Fibroblast of gingiva (primary cell): ENCODE data around the gene PACRG.

Experiments
- DNase-seq: peaks from one replicate; pipeline ENCODE4 v3.0.0-alpha.2; 2011; ENCODE audit warnings: low read depth

PACRG gene

DNA sequence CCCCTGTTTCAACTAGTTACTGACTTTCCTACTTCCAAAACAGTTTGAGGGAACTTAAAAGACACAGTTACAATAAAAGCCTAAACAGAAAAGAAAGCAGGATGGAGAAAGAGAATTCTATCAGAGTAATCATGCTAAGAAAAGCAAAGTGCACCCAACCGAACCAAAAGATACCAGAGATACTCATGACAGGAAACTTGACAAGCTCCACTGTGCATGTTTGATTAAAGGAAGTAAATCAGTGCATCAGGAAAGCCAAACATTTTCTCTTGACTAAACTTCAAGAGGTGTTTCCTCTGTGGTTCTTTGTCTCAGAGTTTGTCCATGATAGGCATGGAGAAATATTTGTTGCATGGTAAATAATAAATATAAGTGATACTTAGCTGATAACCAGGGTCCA is 138.9 kb downstream of the PACRG start:
- DNase-seq, result no peak

DNA sequence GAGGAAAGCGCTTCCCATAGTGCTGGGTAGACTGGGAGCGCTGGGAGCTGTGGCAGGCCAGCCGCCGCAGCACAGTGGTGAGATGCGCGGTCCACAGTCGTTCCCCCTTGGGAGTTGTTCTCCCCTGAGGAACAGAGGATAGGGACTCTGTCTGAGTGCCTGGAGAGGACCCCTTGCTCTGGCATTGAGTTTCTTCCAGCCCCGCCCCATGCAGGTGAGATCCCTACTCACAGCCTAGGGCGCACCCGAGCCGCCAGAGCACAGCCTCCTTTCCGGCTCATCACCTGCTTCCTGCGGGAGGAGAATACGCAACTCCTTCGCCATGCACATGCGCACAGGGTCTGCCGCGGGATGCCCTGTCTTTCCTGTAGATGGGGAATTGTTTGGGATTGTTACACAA is 140.6 kb downstream of the PACRG start:
- DNase-seq, result no peak

DNA sequence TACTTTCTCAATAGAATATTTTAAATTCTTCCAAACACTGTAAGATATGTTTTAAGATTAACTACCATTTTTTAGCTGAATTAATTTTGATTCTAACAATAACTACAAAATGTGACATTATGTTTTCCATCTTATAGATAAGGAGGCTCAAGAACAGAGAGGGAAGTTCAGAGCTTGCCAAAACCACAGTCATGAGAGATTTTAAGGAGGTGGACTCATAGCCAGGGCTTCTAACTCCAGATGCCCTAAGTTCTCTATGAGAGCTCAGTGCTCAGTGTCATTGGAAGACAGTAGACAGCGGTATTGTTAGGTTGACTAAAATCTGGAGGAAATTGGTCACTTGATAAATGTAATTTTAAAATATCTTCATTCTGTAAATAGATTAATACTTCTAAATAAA is 144.2 kb downstream of the PACRG start:
- no peak for DNase-seq

DNA sequence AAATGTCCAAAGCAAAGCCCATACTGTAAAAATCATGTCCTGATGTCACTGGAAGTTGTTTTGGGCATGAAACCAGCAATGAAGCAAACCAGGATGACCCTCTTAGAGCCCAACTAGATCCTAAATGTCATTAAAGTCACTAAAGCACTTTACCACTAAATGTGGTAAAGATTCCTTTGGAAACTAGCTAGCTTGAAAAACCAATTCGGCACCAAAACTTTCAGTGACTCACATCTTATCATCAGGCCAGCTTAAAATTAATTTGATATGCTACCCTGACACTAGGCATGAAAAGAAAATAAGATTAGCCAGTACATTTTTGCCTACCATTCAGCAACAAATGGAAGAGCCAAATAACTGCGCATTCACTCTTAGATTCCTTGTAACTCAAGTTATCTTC is 145.8 kb downstream of the PACRG start:
- DNase-seq, result no peak

DNA sequence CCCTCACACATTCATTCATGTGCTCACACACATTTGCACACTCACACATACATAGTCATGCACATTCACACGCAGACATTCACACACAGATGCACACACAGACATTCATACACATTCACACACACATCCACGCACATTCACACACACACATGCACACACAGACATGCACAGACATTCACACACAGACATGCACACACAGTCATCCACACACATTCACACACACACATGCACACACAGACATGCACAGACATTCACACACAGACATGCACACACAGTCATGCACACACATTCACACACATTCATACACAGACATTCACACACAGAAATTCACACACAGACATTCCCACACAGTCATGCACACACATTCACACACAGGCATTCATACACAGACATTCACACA is 147.3 kb downstream of the PACRG start:
- no peak for DNase-seq

DNA sequence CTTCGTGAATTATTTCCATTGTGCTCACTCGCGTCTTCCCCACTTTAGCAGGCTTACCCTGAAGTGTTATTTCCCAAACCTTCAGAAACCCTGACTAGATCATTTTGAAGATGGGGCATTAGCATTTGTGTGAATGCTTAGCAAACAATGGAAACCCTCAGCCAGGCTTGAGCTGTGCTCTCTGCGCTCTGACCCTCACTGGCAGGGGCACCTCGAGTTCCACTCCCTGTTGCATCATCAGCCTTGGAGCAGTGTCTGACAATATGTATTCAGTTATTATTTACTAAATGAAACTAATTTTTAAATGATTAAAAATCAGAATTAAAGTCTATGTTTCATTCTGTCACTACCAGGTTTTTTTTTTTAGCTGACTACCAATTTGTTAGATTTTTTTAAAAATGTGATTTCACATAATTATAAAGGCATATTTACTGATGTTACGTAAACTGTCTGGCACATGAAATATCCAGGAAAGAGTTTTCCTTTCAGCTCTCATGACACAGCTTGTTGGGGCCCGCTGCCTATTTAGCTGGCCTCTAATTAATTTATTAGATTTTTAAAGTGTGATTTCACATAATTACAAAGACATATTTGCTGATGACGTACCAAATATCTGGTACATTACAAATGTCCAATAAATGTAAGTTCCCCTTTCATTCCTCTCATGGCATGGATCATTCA is 155.2 kb downstream of the PACRG start:
- no peak for DNase-seq

DNA sequence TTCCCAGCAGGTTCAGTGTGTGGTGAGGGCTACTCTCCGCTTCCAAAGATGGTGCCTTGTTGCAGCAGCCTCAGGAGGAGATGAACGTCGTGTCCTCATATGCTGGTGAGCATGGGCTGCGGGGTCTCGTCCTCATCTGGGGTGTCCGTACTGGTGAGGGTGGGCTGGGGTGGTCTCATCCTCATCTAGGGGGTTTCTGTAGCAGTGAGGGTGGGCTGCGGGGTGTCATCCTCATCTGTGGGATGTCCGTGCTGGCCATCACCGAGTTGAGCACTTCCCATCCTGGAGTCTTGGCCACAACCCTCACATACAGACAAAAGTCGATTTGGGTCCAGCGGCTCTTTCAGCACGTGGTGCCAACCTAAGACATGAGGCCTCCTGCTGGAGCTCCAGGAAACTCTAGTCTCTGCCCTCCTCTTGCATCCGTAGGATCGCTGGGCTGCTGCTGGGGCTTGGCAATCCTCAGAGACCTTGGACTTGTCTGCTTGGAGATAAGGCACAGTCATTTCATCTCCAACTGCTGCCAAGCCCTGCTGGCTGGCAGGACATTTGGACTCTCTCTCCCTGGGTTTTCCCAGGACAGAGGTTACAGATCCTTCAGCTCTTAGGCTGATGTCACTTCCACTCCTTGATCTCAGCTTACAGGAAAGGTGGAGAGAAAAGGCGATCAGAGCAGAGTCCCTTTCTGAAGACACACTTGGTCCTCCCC is 160.4 kb downstream of the PACRG start:
- DNase-seq, result no peak

DNA sequence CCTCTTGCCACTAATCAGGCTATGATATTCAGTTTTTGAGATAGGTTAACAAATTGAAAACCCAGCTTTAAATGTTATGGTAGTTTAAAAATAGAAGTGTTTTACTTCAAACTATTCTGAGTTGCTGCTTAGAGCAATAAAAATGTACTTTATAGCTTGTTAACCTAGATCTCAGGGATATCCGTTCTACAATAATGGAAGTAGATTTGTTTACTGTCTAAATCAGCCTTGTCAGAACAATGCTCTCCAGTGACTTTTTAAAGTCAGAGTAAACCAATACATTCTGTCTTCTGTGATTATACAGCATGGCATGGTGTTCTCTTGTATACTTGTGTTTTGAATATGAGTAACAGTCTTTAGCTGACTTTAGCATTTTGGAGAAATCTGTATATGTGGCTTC is 161.5 kb downstream of the PACRG start:
- DNase-seq, result no peak

DNA sequence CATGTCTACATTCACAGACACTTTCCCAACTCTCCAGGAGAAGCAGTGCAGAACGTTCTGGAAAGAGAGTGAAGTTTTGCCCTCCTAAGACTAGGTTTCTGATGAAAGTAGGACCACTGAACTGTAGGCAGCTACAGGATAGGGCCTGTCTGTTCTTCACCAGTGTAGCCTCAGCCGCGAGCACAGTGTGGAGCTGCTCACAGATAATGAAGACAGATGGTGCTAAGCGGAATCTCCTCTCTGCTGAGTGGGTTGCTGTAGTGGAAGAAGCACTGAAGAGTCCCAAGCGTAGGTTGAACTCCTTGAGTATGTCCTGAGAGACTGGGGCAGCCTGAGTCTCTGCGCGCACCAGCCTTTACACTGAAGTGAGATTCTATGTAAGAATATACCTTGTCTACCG is 170.2 kb downstream of the PACRG start:
- no peak for DNase-seq

DNA sequence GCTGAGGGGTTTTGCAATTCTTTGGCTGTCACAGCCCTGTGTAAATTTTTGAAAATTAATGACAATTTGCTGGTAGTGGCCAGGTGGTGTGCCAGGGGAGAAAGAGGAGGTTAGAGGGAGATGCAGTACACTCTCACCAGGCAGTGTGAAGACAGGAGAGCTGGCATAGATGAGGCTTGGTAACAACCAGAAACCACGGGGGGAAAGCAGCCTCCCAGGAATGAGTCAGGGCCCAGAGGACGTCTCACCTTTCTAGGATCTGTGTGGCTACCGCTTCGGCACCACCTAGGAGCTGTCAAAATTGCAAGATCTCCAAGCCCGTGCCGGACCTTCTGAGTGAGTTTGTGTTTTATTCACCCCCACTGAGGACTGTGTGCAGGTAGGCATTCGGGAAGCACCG is 171.4 kb downstream of the PACRG start:
- DNase-seq, result no peak

DNA sequence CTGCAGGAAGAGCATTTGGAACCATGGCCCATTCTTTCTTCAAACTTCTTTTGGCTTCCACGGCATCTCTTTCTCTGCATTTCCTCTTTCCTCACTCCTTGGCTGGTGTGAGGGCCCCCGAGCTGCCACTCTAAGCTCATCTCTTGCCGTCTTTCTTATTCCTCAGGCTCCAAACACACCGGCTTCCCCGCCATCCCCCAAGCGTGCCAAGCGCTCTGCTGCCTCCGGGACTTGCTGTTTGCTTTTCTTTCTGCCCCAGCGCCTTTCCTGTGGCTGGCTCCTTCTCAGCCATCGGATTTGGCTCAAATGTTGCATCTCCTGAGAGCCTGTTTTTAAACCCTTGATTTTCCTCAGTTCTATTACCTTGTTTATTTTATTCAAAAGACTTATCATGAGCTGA is 172.7 kb downstream of the PACRG start:
- DNase-seq, result no peak

DNA sequence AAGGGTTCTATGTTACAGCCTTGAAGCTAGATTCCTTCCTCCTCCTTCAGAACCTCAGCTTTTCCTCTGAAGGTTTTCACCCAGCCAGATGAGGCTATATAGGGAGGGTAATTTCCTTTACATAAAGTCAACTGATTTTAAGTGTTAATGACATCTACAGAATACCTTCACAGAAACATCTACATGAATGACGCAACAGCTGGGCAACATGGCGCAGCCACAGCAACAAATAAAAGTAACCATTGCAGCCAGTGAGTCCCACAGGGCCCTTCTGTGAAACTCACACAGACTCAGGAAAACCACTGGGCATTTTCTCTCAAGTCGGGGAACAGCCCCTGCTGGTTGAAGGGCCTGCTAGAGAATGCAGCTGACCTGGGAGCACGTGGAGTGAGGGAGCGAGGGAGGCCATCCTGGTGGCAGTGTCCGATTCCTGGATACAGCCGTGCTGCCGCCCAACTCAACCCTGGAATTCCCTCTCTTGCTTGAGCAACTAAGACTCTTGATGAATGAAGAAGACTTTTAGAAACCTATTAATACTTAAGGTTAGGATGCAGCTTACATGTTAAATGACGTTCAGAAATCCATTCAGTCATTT is 176.4 kb downstream of the PACRG start:
- no peak for DNase-seq

DNA sequence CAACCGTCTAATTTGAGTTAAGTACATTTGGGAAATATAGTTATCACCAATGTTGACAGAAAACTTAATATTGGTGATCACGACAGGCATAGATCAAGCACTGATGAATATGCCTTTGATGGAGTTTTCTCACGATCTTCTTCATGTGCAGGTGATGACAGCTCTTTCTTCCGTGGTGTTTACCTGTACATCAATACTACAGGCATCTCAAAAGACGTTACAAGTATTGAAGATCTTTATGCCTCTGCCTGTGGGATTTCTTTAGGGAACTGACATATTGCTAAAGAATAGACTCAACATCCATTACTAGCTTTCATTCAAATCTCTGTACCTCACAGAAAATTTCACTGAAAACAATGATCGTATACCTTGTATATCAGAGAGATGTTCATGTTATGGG is 178.7 kb downstream of the PACRG start:
- DNase-seq, result no peak

DNA sequence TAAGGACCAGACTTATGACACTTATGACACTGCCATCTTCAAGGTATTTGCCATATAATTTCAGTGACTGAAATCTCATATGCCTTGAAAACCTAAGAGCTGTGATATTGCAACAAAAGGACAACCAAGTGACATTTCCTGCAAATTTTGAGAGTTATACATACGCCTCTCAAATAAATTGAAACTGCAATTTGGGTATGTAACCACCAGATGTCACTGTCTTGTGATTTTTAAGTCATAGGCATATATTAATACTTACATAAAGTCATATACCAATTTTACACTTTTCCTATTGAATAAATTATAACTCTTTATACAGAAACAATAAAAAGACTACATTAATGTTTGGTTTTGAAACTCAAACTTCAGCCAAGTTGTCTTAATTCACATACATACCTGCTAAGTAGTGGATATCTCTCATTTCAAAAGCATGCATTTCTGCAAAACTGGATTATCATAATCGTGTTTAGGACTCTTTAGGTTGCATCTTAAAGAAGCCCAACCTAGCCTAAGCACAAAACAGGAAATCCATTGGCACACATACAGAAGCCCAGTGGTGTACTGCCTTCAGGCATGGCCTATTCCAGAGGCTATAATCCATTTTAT is 180.2 kb downstream of the PACRG start:
- peak; percentile 24 for DNase-seq

DNA sequence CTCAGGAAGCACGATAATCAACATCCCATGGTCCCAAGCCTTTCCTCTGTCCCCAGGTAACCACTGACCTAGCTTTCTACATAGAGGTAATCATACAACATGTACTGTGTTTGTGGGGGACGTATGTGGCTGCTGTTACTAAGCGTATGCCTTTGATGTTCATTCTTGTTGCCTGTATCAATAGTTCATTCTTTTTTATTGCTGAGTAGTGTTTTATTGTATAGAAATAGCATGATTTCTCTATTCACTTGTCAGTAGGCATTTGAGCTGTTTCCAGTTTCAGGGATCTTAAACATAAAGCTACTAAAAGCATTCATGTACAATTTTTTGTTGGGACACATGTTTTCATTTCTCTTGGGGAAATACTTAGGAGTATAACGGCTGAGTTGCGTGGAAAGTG is 185.4 kb downstream of the PACRG start:
- DNase-seq, result no peak

DNA sequence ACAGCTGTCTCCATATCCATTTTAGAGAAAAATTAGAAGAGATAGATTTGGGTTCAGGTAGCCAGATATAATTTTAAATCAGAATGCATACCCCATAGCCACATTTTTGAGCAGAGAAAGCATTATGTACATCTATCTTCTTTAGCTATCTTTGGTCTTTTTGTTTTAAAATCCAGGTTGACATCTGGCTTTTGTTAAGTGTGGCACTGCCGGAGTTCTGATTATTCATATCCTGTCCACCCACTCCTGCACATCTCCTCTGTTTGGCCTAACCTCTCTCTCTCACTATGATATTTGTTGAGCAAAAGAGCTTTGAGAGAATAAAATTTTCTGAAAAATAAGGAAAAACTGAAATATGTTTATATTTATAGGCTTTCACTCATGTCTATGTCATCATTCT is 189.7 kb downstream of the PACRG start:
- peak; percentile 39 for DNase-seq

DNA sequence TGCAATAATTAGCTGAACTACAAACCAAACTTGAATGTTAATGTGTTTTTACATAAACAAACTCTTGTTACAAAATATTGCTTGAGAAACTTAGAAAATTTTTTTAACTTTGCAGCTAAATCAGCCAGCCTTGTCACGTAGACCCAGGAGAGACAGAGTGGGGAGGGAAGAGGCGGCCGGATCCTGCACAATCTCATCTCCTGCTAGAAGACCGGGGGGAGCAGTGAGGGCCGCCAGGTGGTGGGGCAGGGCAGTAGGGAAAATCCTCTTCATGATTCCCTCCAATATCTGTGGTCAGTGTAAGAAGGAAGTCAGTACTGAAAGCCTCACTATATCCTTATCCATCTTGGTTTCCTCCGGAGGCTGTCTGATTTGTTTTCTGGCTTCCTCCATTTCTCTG is 193.3 kb downstream of the PACRG start:
- peak; percentile 10 for DNase-seq

DNA sequence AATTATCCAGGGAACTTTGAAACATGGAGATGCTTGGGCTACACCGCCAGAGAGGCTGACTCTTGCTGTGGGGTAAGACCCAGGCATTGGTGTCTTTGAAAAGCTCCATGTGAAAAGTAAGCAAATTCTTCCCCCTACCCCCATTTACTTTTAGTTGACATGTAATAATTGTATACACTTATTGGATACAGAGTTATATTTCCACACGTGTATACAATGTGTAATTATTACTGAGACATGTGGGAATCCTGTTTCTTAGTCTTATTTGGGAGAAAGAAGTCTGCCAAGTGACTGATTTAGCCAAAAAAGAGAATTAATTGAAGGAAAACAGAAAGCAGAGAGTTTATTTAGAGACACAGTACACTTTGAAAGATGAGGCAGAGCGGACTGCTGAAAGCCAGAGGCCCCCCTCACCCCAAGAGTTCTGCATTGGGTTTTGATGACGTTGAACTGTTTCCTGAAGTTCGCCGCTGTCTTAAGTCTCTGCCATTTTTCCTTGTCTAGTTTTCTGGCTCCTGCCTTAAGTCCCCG is 193.8 kb downstream of the PACRG start:
- DNase-seq, result no peak

DNA sequence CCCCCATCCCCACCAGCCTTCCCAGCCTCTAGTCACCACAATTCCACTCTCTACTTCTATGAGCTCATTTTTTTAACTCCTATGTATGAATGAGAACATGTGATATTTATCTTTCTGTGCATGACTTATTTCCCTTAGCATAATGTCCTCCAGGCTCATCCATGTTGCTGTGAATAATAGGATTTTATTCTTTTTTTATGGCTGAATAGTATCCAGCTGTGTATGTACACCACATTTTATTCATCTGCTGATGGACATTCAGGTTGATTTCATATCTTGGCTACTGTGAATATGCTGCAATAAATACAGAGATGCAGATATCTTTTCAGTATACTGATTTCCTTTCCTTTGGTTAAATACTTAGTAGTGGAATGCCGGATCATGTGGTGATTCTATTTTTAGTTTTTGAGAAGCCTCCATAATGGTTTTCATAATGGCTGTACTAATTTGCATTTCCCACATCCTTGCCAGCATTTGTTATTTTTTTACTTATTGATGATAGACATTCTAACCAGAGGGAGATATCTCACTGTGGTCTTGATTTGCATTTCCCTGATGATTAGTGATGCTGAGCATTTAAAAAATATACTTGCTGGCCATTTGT is 194.9 kb downstream of the PACRG start:
- DNase-seq, result peak; percentile 13

DNA sequence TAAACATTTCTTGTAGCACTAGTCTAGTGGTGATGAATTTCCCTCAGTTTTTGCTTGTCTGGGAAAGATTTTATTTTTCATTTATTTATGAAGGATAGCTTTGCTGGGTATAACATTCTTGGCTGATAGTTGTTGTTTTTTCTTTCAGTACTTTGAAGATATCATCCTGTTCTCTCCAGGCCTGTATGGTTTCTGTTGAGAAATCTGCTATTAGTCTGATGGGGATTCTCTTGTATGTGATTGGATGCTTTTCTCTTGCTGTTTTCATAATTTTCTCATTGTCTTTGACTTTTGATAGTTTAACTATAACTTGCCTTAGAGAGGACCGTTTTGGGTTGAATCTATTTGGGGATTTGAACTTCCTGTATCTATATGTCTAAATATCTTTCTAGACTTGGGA is 207.1 kb downstream of the PACRG start:
- no peak for DNase-seq

DNA sequence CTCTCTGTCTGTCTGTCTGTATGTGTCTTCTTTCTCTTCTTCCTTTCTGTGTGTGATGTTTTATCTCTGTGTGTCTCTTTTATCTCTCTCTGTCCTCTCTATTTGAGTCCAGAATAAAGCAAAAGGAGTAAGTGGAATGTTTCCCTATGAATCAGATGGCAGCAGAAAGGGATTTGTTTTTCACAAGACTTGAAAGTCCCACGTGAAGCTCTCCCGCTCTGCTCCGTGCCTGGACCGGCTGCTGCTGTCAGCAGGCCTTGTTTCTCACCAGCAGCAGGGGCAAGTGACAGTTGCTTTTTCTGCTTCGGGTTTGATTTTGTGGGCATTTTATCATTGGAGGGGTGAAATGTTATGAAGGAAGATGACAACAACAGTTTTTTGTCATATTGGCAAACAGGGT is 212.7 kb downstream of the PACRG start:
- DNase-seq, result no peak

DNA sequence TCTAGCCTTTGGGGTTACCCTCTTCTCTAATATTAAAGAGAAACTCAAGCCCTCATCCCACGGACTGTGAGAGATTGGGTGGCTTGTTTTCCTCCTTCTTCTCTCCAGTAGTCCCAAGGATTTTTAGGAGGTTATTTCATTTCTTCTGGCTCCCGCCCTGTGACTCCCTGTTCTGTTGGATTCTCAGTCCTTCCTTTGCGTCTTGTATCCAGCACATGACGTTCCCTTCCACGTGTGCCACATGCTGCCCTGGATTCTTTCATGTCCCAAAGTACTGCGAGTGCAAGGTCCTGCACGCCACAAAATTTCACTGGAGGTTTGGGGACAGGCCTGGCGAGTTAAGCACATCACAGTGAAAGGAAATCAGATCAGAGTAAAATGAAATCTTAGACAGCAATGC is 213.4 kb downstream of the PACRG start:
- DNase-seq, result no peak

DNA sequence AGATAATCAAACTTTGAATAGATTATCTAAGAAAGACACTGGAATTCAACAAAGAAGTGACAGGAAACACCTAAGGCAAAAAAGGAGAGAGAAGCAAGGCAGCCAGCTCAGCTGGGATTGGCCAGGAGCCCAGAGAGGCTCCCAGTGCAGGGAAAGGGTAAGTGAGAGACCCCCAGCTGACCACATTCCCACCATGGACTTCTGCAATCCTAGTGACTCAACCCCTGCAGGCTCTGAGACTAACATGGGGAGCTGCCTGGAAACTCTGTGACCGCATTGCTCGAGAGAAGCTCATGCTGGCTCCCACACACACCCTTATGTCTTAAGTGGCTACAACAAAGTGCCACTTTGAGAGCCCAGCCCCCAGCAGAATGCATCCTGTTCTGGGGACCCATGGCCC is 215.1 kb downstream of the PACRG start:
- DNase-seq, result peak; percentile 37
